ENCODE results near the gene PITRM1. TPM values are rescaled to one million over a fixed set of nuclear protein-coding genes. Genes with fewer than 3 reads are reported as not detected.

PITRM1 gene
- total and polyA plus RNA-seq, 4 donors: 26.9 to 126 (median 97.7) TPM

Other genes with a start within 250 kb of the PITRM1 start
- 100 to 1,000 TPM; 126 to 167 TPM for gene PFKP, start 105.2 kb downstream of the PITRM1 start, total RNA-seq
- gene PFKP, start 105.2 kb downstream of the PITRM1 start, polyA plus RNA-seq: 100 to 1,000 TPM in 1 of 2 donors, 10 to 100 TPM in 1; 40.3 to 113 TPM